Activated CD4-positive, alpha-beta memory T cell treated with anti-CD3 and anti-CD28 coated beads, Interleukin-2, amount 10 ng/mL, durations not matched to agents 7 days and 5 days (primary cell): Measurements from ENCODE around the gene CAMTA1. TPM values are rescaled to one million over a fixed set of nuclear protein-coding genes. Genes with fewer than 3 reads are reported as not detected.

Experiments used
- CTCF ChIA-PET: fragments of 350-600 bp; sonication (Branson Sonifier 250); formaldehyde crosslinking; loops from one replicate; lab custom pipeline; 2021; ENCODE audit warnings: antibody characterized with exemption, inconsistent platforms; lab: Charles Lee
- POLR2A ChIA-PET: fragments of 350-600 bp; sonication (Branson Sonifier 250); formaldehyde crosslinking; loops from one replicate; lab custom pipeline; 2021; ENCODE audit warnings: antibody characterized with exemption; lab: Charles Lee
- DNase-seq: peaks from one replicate; pipeline ENCODE4 v3.0.0-alpha.2; 2020
- H3K27ac Mint-ChIP-seq: one replicate; pipeline ENCODE4 v1.8.0; 2021; ENCODE audit warnings: mild to moderate bottlenecking, mixed read lengths
- H3K27me3 Mint-ChIP-seq: one replicate; pipeline ENCODE4 v1.8.0; 2021; ENCODE audit warnings: mixed read lengths
- H3K36me3 Mint-ChIP-seq: one replicate; pipeline ENCODE4 v1.8.0; 2021; ENCODE audit warnings: low read depth, mixed read lengths
- H3K4me1 Mint-ChIP-seq: one replicate; pipeline ENCODE4 v1.8.0; 2021; ENCODE audit warnings: mixed read lengths
- H3K4me3 Mint-ChIP-seq: one replicate; pipeline ENCODE4 v1.8.0; 2021; ENCODE audit warnings: mild to moderate bottlenecking, mixed read lengths
- H3K9me3 Mint-ChIP-seq: one replicate; pipeline ENCODE4 v1.8.0; 2021; ENCODE audit warnings: mixed read lengths
- total RNA-seq, 2 experiments: library from RNA; stranded (reverse); gene quantifications; one replicate each; pipeline ENCODE4 v1.2.3, GENCODE V29; 2021

CAMTA1 gene
- total RNA-seq, 2 experiments from 2014 or later = 43.0 to 47.3 TPM

GRCh38 chr1:7540816-7541215, 755.6 kb downstream of the CAMTA1 start:
- no peaks in the 10 kb centered on the region for H3K9me3 Mint-ChIP-seq
- DNase-seq = no peak
- CTCF ChIA-PET = no interaction called here
- H3K4me3 Mint-ChIP-seq = no peak overlapping the region
- POLR2A ChIA-PET = interaction anchor here (0.6 kb wide), 1 partner anchor 191 kb away, joined by 3 read pairs; no protein-coding TSS in a partner anchor
- H3K27me3 Mint-ChIP-seq = peaks cover 10% of the 10 kb centered on the region
- H3K36me3 Mint-ChIP-seq = no peaks in the 10 kb centered on the region
- H3K27ac Mint-ChIP-seq = no peak overlapping the region
- H3K4me1 Mint-ChIP-seq = no peaks in the 10 kb centered on the region

GRCh38 chr1:7541629-7542028, 756.4 kb downstream of the CAMTA1 start:
- H3K4me1 Mint-ChIP-seq = no peaks in the 10 kb centered on the region
- H3K27me3 Mint-ChIP-seq = peaks cover 10% of the 10 kb centered on the region
- ChIA-PET POLR2A (no interaction called here), CTCF (no interaction called here)
- no peaks in the 10 kb centered on the region for H3K9me3 Mint-ChIP-seq
- H3K27ac Mint-ChIP-seq = no peak overlapping the region
- no peak for DNase-seq
- no peaks in the 10 kb centered on the region for H3K36me3 Mint-ChIP-seq
- no peak overlapping the region for H3K4me3 Mint-ChIP-seq

GRCh38 chr1:7543718-7544090, 758.5 kb downstream of the CAMTA1 start:
- no peaks in the 10 kb centered on the region for H3K36me3 Mint-ChIP-seq
- H3K4me3 Mint-ChIP-seq = no peak overlapping the region
- H3K9me3 Mint-ChIP-seq = peaks cover 3% of the 10 kb centered on the region
- no peak overlapping the region for H3K27ac Mint-ChIP-seq
- CTCF ChIA-PET = no interaction called here
- DNase-seq = no peak
- POLR2A ChIA-PET = no interaction called here
- peaks cover 5% of the 10 kb centered on the region for H3K4me1 Mint-ChIP-seq
- H3K27me3 Mint-ChIP-seq = peaks cover 12% of the 10 kb centered on the region

DNA sequence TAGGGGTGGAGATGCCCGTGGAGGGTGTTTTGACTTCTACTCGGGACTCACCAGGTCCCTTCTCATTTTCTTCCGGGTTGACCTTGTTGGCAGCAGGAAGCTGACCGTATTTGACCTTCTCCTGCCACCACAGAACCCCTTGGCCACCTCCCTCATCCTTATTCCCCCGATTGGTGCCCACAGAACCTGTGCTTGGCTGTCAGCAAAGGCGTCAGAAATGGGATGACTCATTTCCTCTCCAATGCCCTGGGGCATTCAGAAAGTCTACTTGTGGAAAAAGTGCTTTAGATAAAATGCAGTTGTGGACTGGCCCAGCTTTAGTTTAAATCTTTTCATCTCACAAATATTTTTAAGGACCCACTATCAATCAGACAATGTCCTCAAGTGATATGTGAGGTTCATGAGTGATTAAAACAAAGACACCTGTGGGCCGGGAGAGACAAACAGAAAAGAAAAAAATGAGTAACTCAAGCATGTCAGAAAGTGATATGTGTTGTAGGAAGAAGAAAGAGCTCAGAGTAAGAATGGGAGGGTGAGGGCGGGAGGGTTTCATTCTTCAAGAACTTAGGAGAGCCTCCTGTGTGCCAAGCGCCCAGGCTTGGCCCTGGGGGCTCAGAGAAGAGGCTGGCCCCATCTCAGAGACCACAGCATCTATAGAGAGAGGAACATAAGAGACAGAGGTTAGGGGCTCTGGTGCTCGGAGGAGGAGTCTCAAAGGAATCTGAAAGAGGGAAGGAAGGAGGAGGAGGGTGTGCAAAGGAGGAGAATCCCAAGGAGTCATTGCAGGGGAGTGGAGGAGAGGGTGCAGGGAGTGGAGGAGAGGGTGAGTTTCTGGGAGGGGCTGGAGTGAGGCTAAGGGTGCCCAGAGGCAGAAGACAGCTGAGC, 764.3 kb downstream of the CAMTA1 start:
- Mint-ChIP-seq H3K9me3 (peaks cover 3% of the 10 kb centered on the region), H3K4me1 (peaks cover 18% of the 10 kb centered on the region), H3K36me3 (no peaks in the 10 kb centered on the region), H3K27ac (peak overlapping the region; percentile 81), H3K27me3 (peaks cover 18% of the 10 kb centered on the region), H3K4me3 (no peak overlapping the region)
- POLR2A ChIA-PET = no interaction called here
- DNase-seq = peak; percentile 60
- CTCF ChIA-PET = interaction anchor here (1.0 kb wide), 1 partner anchor 98 kb away, joined by 4 read pairs; no protein-coding TSS in a partner anchor

GRCh38 chr1:7550261-7550865, 765.1 kb downstream of the CAMTA1 start:
- Mint-ChIP-seq H3K9me3 (peaks cover 3% of the 10 kb centered on the region), H3K27ac (peak overlapping the region; percentile 81), H3K36me3 (no peaks in the 10 kb centered on the region), H3K27me3 (peaks cover 17% of the 10 kb centered on the region), H3K4me3 (no peak overlapping the region), H3K4me1 (peaks cover 18% of the 10 kb centered on the region)
- CTCF ChIA-PET = interaction anchor here (1.0 kb wide), 1 partner anchor 97 kb away, joined by 4 read pairs; no protein-coding TSS in a partner anchor
- no peak for DNase-seq
- POLR2A ChIA-PET = no interaction called here

DNA sequence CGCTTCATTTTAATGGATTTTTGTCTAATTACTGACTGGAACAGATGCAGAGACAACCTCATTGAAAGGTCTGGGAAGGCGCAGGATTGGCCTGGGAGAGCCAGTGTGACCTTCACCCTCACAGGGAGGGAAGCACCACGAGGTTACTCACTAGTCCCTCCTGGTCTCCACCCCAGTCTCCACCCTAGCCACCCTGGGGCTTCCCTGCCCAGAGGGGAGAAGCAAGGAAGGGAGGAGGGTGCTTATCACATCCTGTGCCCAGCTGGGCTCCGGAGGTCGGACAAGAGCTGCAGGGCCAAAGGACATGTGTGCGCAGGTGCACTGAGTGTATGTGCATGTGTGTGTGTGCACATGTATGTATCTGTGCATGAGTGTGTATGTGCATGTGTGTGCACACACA, 765.7 kb downstream of the CAMTA1 start:
- Mint-ChIP-seq H3K27ac (no peak overlapping the region), H3K36me3 (no peaks in the 10 kb centered on the region), H3K4me3 (no peak overlapping the region), H3K4me1 (peaks cover 20% of the 10 kb centered on the region), H3K9me3 (peaks cover 3% of the 10 kb centered on the region), H3K27me3 (peaks cover 21% of the 10 kb centered on the region)
- ChIA-PET POLR2A (no interaction called here), CTCF (no interaction called here)
- no peak for DNase-seq

GRCh38 chr1:7551442-7551841, 766.2 kb downstream of the CAMTA1 start:
- DNase-seq = no peak

GRCh38 chr1:7552402-7552801, 767.1 kb downstream of the CAMTA1 start:
- Mint-ChIP-seq H3K4me3 (no peak overlapping the region), H3K36me3 (no peaks in the 10 kb centered on the region), H3K27ac (no peak overlapping the region), H3K4me1 (peaks cover 20% of the 10 kb centered on the region), H3K27me3 (peaks cover 22% of the 10 kb centered on the region), H3K9me3 (peaks cover 3% of the 10 kb centered on the region)
- CTCF ChIA-PET = no interaction called here
- no peak for DNase-seq
- POLR2A ChIA-PET = no interaction called here

More at GRCh38 chr1:7551442-7551841, 766.2 kb downstream of the CAMTA1 start:
- Mint-ChIP-seq H3K36me3 (no peaks in the 10 kb centered on the region), H3K27ac (no peak overlapping the region), H3K9me3 (peaks cover 3% of the 10 kb centered on the region), H3K4me3 (no peak overlapping the region), H3K4me1 (peaks cover 20% of the 10 kb centered on the region), H3K27me3 (peaks cover 22% of the 10 kb centered on the region)
- CTCF ChIA-PET = no interaction called here
- POLR2A ChIA-PET = no interaction called here

GRCh38 chr1:7553042-7553690, 767.9 kb downstream of the CAMTA1 start:
- CTCF ChIA-PET = no interaction called here
- Mint-ChIP-seq H3K27me3 (peaks cover 20% of the 10 kb centered on the region), H3K4me3 (no peak overlapping the region), H3K9me3 (no peaks in the 10 kb centered on the region), H3K27ac (no peak overlapping the region), H3K36me3 (no peaks in the 10 kb centered on the region), H3K4me1 (peaks cover 18% of the 10 kb centered on the region)
- no peak for DNase-seq
- POLR2A ChIA-PET = no interaction called here

DNA sequence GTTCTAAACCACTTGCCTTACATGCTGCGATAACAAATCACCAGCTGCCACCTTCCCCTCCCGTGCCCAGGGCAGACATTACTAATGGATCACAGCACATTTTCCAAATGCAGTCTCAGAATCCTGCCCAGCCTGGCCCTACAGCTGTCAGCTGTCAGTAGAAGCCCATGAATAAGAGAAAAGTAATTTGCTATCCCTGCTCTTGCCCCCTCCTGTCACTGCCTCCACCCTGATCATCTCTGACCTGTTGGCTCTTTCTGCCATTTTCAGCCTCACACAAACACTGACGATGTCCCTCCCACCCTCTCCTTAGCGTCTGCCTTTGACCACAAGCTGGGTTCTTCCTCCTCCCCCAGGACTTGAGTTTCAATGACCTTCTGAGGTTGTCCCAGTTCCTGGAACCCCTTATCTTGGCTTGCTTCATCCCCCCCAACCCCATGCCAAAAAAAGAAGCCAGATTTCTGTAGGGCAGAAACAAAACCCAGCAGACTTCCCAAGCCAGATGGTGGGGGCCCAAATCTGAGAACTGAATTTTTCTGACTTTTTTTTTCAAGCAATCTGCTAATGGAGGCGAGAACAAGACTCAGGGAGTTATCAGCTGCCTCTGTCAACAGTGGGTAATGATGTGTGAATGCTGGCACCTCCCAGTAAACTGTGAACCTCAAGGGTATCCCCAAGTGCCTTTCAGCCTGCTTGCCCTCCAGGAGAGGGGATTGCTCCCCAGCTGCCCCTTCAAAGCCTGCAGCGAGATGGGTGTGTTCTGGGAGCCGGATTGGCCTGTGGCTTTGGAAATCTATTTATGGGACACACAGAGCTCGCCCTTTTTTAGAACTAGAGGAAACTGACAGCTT, 769.4 kb downstream of the CAMTA1 start:
- ChIA-PET POLR2A (no interaction called here), CTCF (no interaction called here)
- no peak for DNase-seq
- H3K4me3 Mint-ChIP-seq = no peak overlapping the region
- H3K27ac Mint-ChIP-seq = no peak overlapping the region
- peaks cover 20% of the 10 kb centered on the region for H3K27me3 Mint-ChIP-seq
- no peaks in the 10 kb centered on the region for H3K36me3 Mint-ChIP-seq
- no peaks in the 10 kb centered on the region for H3K9me3 Mint-ChIP-seq
- peaks cover 10% of the 10 kb centered on the region for H3K4me1 Mint-ChIP-seq

GRCh38 chr1:7555391-7556185, 770.3 kb downstream of the CAMTA1 start:
- CTCF ChIA-PET = no interaction called here
- Mint-ChIP-seq H3K4me3 (no peak overlapping the region), H3K4me1 (peaks cover 4% of the 10 kb centered on the region), H3K36me3 (no peaks in the 10 kb centered on the region), H3K9me3 (no peaks in the 10 kb centered on the region), H3K27me3 (peaks cover 20% of the 10 kb centered on the region), H3K27ac (no peak overlapping the region)
- no peak for DNase-seq
- POLR2A ChIA-PET = no interaction called here

DNA sequence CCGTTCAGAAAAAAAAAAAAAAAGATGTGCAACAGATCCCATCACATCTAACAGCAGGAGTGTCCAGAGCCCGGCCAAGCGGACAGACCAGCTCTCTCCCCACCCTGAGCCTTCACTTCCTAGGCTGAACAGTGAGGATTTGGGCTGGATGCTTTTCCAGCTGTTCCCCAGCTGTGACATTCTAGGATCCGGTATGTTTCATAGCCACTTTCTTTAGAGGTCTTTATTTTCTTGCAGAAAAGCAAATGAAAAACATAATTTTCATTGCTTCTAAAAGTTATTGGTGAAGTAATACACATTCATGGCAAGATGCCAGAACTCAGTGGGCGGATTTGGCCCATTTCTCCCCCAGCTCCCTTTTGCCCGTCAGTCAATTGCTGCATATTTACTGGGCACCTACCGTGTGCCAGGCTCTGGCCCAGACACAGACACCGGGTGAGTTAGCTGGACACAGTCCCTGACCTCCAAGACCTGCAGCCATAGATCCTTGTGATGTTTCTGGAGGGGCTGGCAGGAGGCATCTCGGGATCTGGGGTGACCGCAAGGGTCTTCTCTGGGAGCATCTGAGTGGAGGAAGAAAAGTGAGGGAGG, 772.1 kb downstream of the CAMTA1 start:
- Mint-ChIP-seq H3K27me3 (peaks cover 20% of the 10 kb centered on the region), H3K4me3 (no peak overlapping the region), H3K4me1 (peaks cover 2% of the 10 kb centered on the region), H3K9me3 (no peaks in the 10 kb centered on the region), H3K27ac (no peak overlapping the region), H3K36me3 (no peaks in the 10 kb centered on the region)
- no peak for DNase-seq
- ChIA-PET POLR2A (no interaction called here), CTCF (no interaction called here)
